Hepatocyte (in vitro differentiated cells): Measurements from ENCODE around the gene DHRS2. TPM values are rescaled to one million over a fixed set of nuclear protein-coding genes. Genes with fewer than 3 reads are reported as not detected.

Experiments
- DNase-seq: peaks from one replicate; pipeline ENCODE4 v3.0.0-alpha.2; 2016; ENCODE audit warnings: low spot score
- H2AFZ ChIP-seq: fragments of 200-600 bp; sonication (generic); 2 replicates; pipeline ENCODE4 v1.6.0; 2016; ENCODE audit warnings: antibody characterized with exemption, mild to moderate bottlenecking
- H3K27ac ChIP-seq: fragments of 200-600 bp; sonication (generic); 2 replicates; pipeline ENCODE4 v1.5.1; 2016; ENCODE audit warnings: mild to moderate bottlenecking
- H3K27me3 ChIP-seq: fragments of 200-600 bp; sonication (generic); 2 replicates; pipeline ENCODE4 v1.6.1; 2016
- H3K36me3 ChIP-seq: fragments of 200-600 bp; sonication (generic); replicated peaks from 2 replicates; pipeline ENCODE4 v1.5.1; 2016; ENCODE audit warnings: low read depth; ENCODE audit not compliant: insufficient read depth
- H3K4me1 ChIP-seq: fragments of 200-600 bp; sonication (generic); 2 replicates; pipeline ENCODE4 v1.5.1; 2016; ENCODE audit warnings: mild to moderate bottlenecking, moderate library complexity; ENCODE audit not compliant: insufficient read depth
- H3K4me2 ChIP-seq: fragments of 200-600 bp; sonication (generic); 2 replicates; pipeline ENCODE4 v1.6.0; 2016
- H3K4me3 ChIP-seq: fragments of 200-600 bp; sonication (generic); 2 replicates; pipeline ENCODE4 v1.5.1; 2016; ENCODE audit warnings: mild to moderate bottlenecking
- H3K79me2 ChIP-seq: fragments of 200-600 bp; sonication (generic); 2 replicates; pipeline ENCODE4 v1.6.0; 2017; ENCODE audit warnings: mild to moderate bottlenecking
- H3K9me2 ChIP-seq: fragments of 200-600 bp; sonication (generic); replicated peaks from 2 replicates; pipeline ENCODE4 v1.6.0; 2017; ENCODE audit warnings: mild to moderate bottlenecking; ENCODE audit not compliant: insufficient read depth
- H3K9me3 ChIP-seq: fragments of 200-600 bp; sonication (generic); 2 replicates; pipeline ENCODE4 v1.5.1; 2016; ENCODE audit warnings: low read depth, mild to moderate bottlenecking
- H4K20me1 ChIP-seq: fragments of 200-600 bp; sonication (generic); 2 replicates; pipeline ENCODE4 v1.6.0; 2016; ENCODE audit warnings: mild to moderate bottlenecking; ENCODE audit not compliant: insufficient read depth, poor library complexity, severe bottlenecking
- EZH2 ChIP-seq: fragments of 200-600 bp; sonication (generic); IDR thresholded peaks from 2 replicates; pipeline ENCODE4 v1.6.1; 2016; ENCODE audit warnings: antibody characterized with exemption, mild to moderate bottlenecking, borderline replicate concordance
- EZH2phosphoT487 ChIP-seq: fragments of 200-600 bp; sonication (generic); IDR thresholded peaks from one replicate; pipeline ENCODE4 v1.6.1; 2018; ENCODE audit warnings: antibody characterized with exemption, mild to moderate bottlenecking, low read depth, moderate library complexity; ENCODE audit not compliant: unreplicated experiment, severe bottlenecking
- WGBS: methylation state at CpG from one replicate; pipeline ENCODE4 v1.1.6; 2016; ENCODE audit warnings: low lambda C conversion rate; ENCODE audit errors: missing lambda C conversion rate; 5-methylcytosine and 5-hydroxymethylcytosine counted together
- polyA plus RNA-seq: library from polyadenylated mRNA; unstranded; fragments of >200 nt; fragmentation: Nextera tagmentation; extraction: Ambion mirVana; gene quantifications from 2 replicates; pipeline ENCODE4 v1.2.1, GENCODE V29; 2016
- total RNA-seq: library from RNA; depleted of rRNA; stranded (reverse); fragments of >200 nt; gene quantifications from 2 replicates; pipeline ENCODE4 v1.2.3, GENCODE V29; 2014
- TF ChIP-seq, protein P1 (sequence below): fragments of 200-600 bp; sonication (generic); IDR thresholded peaks from 2 replicates; pipeline ENCODE4 v1.5.1; 2016; ENCODE audit warnings: antibody characterized with exemption, mild to moderate bottlenecking; ENCODE audit not compliant: poor library complexity

Gene DHRS2
- total and polyA plus RNA-seq, 2 experiments from 2014 or later = 10.4 to 14.2 TPM

DNA sequence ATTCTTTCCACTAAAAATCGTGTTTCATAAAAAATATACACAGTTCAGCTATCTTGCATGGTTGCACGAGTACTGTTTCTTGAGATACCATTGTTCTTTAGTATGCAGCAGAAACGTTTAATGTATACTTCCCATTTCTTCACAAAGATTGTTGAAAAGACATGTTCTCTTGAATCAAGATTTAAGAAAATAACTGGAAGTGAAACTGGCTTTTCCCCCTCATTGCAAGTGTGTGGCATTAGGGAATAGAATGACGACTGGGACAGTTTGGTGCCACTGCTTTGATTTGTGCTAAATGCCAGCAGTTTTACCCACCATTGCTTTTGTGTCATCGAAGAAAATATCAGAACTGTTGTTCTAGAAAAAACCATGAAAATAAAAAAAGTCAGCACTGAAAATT, 20.3 kb upstream of the DHRS2 start:
- no peak for DNase-seq

DNA sequence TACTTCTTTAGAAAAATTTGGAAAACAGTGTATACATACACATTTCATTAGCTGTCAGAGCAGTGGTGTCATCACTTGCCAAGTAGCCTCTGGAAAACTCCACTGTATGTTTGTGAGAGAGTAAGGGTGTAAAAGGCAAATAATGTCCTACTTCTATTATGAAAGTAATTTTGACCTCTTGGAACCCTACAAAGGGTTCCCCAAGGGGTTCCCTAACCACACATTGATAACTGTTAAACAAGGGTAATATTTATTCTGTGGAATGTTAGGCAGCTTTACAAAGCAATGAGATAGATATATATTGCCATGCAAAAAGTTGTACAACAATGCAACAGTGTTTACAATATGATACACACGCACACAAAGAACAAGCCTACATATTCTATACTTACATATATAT, 18.6 kb upstream of the DHRS2 start:
- no peak overlapping the region for H3K4me3 ChIP-seq
- H3K4me1 ChIP-seq = peaks cover 18% of the 10 kb centered on the region
- no peaks in the 10 kb centered on the region for H4K20me1 ChIP-seq
- WGBS = 56% methylated on average over 1 of the region's 1 CpG
- H3K27me3 ChIP-seq = no peaks in the 10 kb centered on the region
- DNase-seq = no peak
- no peak overlapping the region for H3K4me2 ChIP-seq
- H3K36me3 ChIP-seq = no peaks in the 10 kb centered on the region
- H3K79me2 ChIP-seq = no peaks in the 10 kb centered on the region
- no peak overlapping the region for H3K27ac ChIP-seq
- no peak overlapping the region for H2AFZ ChIP-seq
- H3K9me2 ChIP-seq = no peaks in the 10 kb centered on the region
- TF ChIP-seq EZH2phosphoT487 (no peak), EZH2 (no peak)
- TF ChIP-seq, protein P1, sequence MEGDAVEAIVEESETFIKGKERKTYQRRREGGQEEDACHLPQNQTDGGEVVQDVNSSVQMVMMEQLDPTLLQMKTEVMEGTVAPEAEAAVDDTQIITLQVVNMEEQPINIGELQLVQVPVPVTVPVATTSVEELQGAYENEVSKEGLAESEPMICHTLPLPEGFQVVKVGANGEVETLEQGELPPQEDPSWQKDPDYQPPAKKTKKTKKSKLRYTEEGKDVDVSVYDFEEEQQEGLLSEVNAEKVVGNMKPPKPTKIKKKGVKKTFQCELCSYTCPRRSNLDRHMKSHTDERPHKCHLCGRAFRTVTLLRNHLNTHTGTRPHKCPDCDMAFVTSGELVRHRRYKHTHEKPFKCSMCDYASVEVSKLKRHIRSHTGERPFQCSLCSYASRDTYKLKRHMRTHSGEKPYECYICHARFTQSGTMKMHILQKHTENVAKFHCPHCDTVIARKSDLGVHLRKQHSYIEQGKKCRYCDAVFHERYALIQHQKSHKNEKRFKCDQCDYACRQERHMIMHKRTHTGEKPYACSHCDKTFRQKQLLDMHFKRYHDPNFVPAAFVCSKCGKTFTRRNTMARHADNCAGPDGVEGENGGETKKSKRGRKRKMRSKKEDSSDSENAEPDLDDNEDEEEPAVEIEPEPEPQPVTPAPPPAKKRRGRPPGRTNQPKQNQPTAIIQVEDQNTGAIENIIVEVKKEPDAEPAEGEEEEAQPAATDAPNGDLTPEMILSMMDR = no peak
- no peaks in the 10 kb centered on the region for H3K9me3 ChIP-seq

More for the DNA sequence above, 20.3 kb upstream of the DHRS2 start:
- Histone ChIP-seq H3K9me3 (no peaks in the 10 kb centered on the region), H3K79me2 (no peaks in the 10 kb centered on the region), H3K27me3 (no peaks in the 10 kb centered on the region), H3K4me3 (no peak overlapping the region), H4K20me1 (no peaks in the 10 kb centered on the region), H2AFZ (no peak overlapping the region), H3K27ac (no peak overlapping the region), H3K4me1 (peaks cover 28% of the 10 kb centered on the region), H3K9me2 (no peaks in the 10 kb centered on the region), H3K4me2 (no peak overlapping the region), H3K36me3 (no peaks in the 10 kb centered on the region)
- TF ChIP-seq EZH2 (no peak), EZH2phosphoT487 (no peak)
- TF ChIP-seq, protein P1 = no peak
- 62% methylated on average over 5 of the region's 5 CpGs for WGBS

DNA sequence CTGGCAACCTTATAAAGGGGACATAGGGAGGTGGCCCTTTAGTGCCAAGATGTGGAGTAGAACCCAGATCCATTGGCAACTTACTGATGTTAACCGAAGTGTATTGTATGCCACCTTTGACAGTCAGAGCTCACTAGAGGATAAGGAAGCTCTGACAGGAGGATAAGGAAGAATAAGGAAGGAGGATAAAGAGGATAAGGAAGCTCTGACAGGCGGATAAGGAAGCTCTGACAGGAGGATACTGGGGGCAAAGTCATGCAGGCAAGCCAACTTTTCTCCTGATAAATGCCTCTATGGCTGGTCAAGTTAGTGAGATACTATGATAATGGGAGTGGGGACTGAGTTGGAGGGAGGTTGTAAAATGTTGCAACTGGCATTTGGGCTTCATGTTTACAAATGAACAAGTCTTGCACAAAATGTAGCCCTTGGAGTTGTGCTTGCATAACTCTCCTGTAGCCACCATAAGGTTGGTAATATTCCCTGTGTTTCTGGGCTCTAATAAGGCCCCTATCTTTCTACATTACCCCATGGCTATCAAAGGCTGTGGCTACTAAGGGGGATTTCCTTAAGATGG, 17.7 kb upstream of the DHRS2 start:
- no peaks in the 10 kb centered on the region for H3K9me3 ChIP-seq
- H3K27ac ChIP-seq = no peak overlapping the region
- no peak for DNase-seq
- no peak overlapping the region for H3K4me2 ChIP-seq
- no peaks in the 10 kb centered on the region for H3K79me2 ChIP-seq
- TF ChIP-seq, protein P1 = no peak
- TF ChIP-seq EZH2 (no peak), EZH2phosphoT487 (no peak)
- H3K27me3 ChIP-seq = no peaks in the 10 kb centered on the region
- H4K20me1 ChIP-seq = no peaks in the 10 kb centered on the region
- no peak overlapping the region for H2AFZ ChIP-seq
- H3K4me1 ChIP-seq = peaks cover 14% of the 10 kb centered on the region
- H3K4me3 ChIP-seq = no peak overlapping the region
- no peaks in the 10 kb centered on the region for H3K36me3 ChIP-seq
- WGBS = 67% methylated on average over 2 of the region's 2 CpGs
- no peaks in the 10 kb centered on the region for H3K9me2 ChIP-seq
